Smooth muscle cell (in vitro differentiated cells): Measurements from ENCODE around the gene PRSS48. TPM values are rescaled to one million over a fixed set of nuclear protein-coding genes. Genes with fewer than 3 reads are reported as not detected.
"Not testable (repeated sequence)": the region's sequence is repeated elsewhere in the genome, so short reads cannot be mapped to it uniquely, and the experiment has no call there.

ENCODE experiments used
- DNase-seq: peaks from one replicate; lab custom pipeline; 2025; ENCODE audit not compliant: unreplicated experiment; lab: John Stamatoyannopoulos, UW
- H2AFZ ChIP-seq: fragments of 200-600 bp; sonication (generic); 2 replicates; pipeline ENCODE4 v1.6.0; 2016; ENCODE audit warnings: antibody characterized with exemption, low read depth, mild to moderate bottlenecking
- H3F3A ChIP-seq: fragments of 200-600 bp; sonication (generic); 2 replicates; pipeline ENCODE4 v1.6.0; 2017; ENCODE audit warnings: antibody characterized with exemption, low read depth
- H3K27ac ChIP-seq: fragments of 200-600 bp; sonication (generic); 2 replicates; pipeline ENCODE4 v1.5.1; 2016; ENCODE audit warnings: low read depth, mild to moderate bottlenecking
- H3K27me3 ChIP-seq: fragments of 200-600 bp; sonication (generic); 2 replicates; pipeline ENCODE4 v1.6.1; 2016; ENCODE audit warnings: low read depth, mild to moderate bottlenecking
- H3K36me3 ChIP-seq: fragments of 200-600 bp; sonication (generic); 2 replicates; pipeline ENCODE4 v1.5.1; 2016; ENCODE audit warnings: low read depth
- H3K4me1 ChIP-seq: fragments of 200-600 bp; sonication (generic); 2 replicates; pipeline ENCODE4 v1.5.1; 2016; ENCODE audit warnings: low read depth
- H3K4me2 ChIP-seq: fragments of 200-600 bp; sonication (generic); 2 replicates; pipeline ENCODE4 v1.6.0; 2016; ENCODE audit warnings: mild to moderate bottlenecking
- H3K4me3 ChIP-seq: fragments of 200-600 bp; sonication (generic); 2 replicates; pipeline ENCODE4 v1.5.1; 2016; ENCODE audit warnings: mild to moderate bottlenecking
- H3K79me2 ChIP-seq: fragments of 200-600 bp; sonication (generic); 2 replicates; pipeline ENCODE4 v1.6.0; 2016; ENCODE audit warnings: low read depth, mild to moderate bottlenecking
- H3K9ac ChIP-seq: fragments of 200-600 bp; sonication (generic); 2 replicates; pipeline ENCODE4 v1.6.0; 2016; ENCODE audit warnings: low read depth
- H3K9me3 ChIP-seq: fragments of 200-600 bp; sonication (generic); replicated peaks from 2 replicates; pipeline ENCODE4 v1.5.1; 2016; ENCODE audit warnings: low read depth
- H4K20me1 ChIP-seq: fragments of 200-600 bp; sonication (generic); 2 replicates; pipeline ENCODE4 v1.6.0; 2016; ENCODE audit warnings: low read depth
- WGBS: methylation state at CpG from one replicate; pipeline ENCODE4 v1.1.7; 2016; ENCODE audit warnings: low lambda C conversion rate; 5-methylcytosine and 5-hydroxymethylcytosine counted together
- polyA plus RNA-seq: library from polyadenylated mRNA; unstranded; fragments of >200 nt; fragmentation: Nextera tagmentation; extraction: Ambion mirVana; gene quantifications from 2 replicates; pipeline ENCODE4 v1.2.1, GENCODE V29; 2016
- total RNA-seq: library from RNA; depleted of rRNA; stranded (reverse); fragments of >200 nt; gene quantifications from 2 replicates; pipeline ENCODE4 v1.2.3, GENCODE V29; 2014
- TF ChIP-seq, protein P1 (sequence below): fragments of 200-600 bp; sonication (generic); IDR thresholded peaks from 2 replicates; pipeline ENCODE4 v1.5.1; 2017; ENCODE audit warnings: borderline replicate concordance, mild to moderate bottlenecking, antibody characterized with exemption; ENCODE audit not compliant: insufficient read depth, poor library complexity, severe bottlenecking

PRSS48 gene
- total and polyA plus RNA-seq, 2 experiments from 2014 or later: not detected

DNA sequence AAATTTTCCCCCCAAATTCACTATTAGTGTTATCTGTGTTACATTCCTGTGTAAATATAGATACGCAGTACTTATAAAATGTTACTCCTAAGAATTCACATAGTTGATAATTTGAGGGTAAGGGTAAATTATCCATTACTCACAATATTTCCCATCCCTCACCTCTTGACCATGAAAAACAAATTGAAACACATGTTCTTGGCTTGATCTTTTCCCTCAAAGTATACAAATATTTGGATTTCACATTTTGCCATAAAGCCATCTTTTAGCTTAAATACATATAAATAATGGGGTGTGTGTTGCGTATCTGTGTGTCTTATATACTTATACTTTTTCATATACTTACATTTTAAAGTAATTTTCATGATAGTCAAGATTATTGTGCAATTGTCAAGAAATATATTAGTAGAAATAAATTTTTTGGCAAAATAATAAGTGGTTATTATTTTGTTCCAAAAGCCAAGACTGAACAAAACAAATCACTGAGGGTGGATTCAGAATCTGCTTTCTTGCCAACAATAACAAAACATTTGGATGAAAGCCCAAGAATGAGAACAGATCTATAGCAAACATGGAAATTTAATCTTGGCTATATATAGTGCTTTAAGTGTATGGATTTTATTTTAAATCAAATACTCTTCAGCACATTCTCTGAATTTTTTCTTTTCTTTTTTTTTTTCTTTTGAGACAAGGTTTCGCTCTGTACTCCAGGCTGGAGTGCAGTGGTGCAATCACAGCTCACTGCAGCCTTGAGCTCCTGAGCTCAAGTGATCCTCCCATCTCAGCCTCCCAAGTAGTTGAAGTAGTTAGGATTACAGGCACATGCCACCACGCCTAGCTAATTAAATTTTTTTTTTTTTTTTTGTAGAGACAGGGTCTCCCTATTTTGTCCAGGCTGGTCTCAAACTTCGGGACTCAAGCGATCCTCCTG is 48.5 kb upstream of the PRSS48 start:
- no peak overlapping the region for H3K4me3 ChIP-seq
- peaks cover 6% of the 10 kb centered on the region for H3K79me2 ChIP-seq
- TF ChIP-seq, protein P1, sequence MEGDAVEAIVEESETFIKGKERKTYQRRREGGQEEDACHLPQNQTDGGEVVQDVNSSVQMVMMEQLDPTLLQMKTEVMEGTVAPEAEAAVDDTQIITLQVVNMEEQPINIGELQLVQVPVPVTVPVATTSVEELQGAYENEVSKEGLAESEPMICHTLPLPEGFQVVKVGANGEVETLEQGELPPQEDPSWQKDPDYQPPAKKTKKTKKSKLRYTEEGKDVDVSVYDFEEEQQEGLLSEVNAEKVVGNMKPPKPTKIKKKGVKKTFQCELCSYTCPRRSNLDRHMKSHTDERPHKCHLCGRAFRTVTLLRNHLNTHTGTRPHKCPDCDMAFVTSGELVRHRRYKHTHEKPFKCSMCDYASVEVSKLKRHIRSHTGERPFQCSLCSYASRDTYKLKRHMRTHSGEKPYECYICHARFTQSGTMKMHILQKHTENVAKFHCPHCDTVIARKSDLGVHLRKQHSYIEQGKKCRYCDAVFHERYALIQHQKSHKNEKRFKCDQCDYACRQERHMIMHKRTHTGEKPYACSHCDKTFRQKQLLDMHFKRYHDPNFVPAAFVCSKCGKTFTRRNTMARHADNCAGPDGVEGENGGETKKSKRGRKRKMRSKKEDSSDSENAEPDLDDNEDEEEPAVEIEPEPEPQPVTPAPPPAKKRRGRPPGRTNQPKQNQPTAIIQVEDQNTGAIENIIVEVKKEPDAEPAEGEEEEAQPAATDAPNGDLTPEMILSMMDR: no peak
- DNase-seq: no peak
- peaks cover 26% of the 10 kb centered on the region for H3K4me1 ChIP-seq
- H4K20me1 ChIP-seq: no peaks in the 10 kb centered on the region
- WGBS: 83% methylated on average over 6 of the region's 6 CpGs
- peak overlapping the region; percentile 96 for H3K27ac ChIP-seq
- peak overlapping the region; percentile 80 for H2AFZ ChIP-seq
- peak overlapping the region; percentile 69 for H3K9ac ChIP-seq
- H3K27me3 ChIP-seq: no peaks in the 10 kb centered on the region
- H3K36me3 ChIP-seq: no peaks in the 10 kb centered on the region
- peaks cover 14% of the 10 kb centered on the region for H3F3A ChIP-seq
- no peaks in the 10 kb centered on the region for H3K9me3 ChIP-seq
- peak overlapping the region; percentile 86 for H3K4me2 ChIP-seq

DNA sequence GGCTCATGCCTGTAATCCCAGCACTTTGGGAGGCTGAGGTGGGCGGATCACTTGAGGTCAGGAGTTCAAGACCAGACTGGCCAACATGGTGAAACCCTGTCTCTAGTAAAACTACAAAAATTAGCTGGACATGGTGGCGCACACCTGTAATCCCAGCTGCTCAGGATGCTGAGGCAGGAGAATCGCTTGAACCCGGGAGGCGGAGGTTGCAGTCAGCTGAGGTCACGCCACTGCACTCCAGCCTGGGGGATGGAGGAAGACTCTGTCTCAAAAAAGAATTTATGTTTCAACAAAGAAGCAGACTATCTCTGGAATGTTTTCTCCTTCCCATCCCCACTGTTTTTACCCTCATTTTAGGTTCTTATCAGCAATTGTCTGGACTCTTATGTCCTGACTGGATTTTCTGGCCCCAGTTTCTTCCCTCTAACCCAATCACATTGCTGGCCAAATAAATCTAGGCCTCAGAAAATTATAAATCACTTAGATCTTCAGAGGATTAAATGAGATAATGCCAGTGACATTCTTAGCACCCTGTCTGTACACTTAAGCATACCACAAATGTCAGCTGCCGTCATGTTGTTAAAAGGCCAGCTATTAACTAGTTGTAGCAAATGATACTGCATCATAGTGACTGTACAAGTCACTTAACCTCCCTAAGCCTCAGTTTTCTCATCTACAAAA is 44.9 kb upstream of the PRSS48 start:
- H3K79me2 ChIP-seq: peaks cover 6% of the 10 kb centered on the region
- H3K27me3 ChIP-seq: no peaks in the 10 kb centered on the region
- peaks cover 12% of the 10 kb centered on the region for H3K4me1 ChIP-seq
- H2AFZ ChIP-seq: no peak overlapping the region
- TF ChIP-seq, protein P1: no peak
- no peaks in the 10 kb centered on the region for H3K9me3 ChIP-seq
- no peak overlapping the region for H3K4me2 ChIP-seq
- no peak overlapping the region for H3K9ac ChIP-seq
- no peaks in the 10 kb centered on the region for H3K36me3 ChIP-seq
- no peak overlapping the region for H3K4me3 ChIP-seq
- no peak for DNase-seq
- H3K27ac ChIP-seq: no peak overlapping the region
- no peaks in the 10 kb centered on the region for H4K20me1 ChIP-seq
- H3F3A ChIP-seq: peaks cover 12% of the 10 kb centered on the region
- WGBS: 79% methylated on average over 7 of the region's 7 CpGs

DNA sequence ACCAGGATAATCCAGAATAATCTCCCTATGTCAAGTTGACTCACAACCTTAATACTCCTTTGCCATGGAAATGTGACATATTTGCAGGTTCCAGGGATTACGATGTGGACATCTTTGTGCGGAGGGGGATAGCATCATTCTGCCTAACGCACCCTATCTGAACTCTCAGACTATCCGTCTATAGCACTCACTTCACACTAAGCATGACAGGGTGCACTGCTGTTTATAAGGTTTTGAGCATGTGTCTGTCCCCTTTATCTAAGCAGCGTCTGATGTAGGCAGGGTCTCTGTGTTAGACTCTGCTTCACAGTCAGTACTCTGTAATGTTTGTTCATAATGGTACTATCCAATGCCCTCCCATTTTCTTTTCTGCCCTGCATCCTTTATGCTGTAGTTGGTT is 43.4 kb upstream of the PRSS48 start:
- no peak overlapping the region for H3K4me2 ChIP-seq

DNA sequence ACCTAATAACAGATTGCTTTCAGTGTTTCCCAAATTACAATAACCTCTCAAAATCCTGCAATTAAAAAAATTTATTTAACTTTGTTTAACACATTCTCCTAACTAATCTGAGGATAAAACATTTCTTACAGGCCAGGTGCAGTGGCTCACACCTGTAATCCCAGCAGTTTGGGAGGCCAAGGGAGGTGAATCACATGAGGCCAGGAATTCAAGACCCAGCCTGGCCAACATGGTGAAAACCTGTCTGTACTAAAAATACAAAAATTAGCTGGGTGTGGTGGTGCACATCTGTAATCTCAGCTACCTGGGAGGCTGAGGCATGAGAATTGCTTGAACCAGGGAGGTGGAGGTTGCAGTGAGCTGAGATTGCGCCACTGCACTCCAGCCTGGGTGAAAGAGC is 41.6 kb upstream of the PRSS48 start:
- not testable (repeated sequence) for H3K4me3 ChIP-seq, H3K9me3 ChIP-seq, H3K79me2 ChIP-seq, DNase-seq, H3K4me2 ChIP-seq, H3K36me3 ChIP-seq, H3K27ac ChIP-seq, H3K27me3 ChIP-seq, H2AFZ ChIP-seq, H4K20me1 ChIP-seq, H3K4me1 ChIP-seq, H3F3A ChIP-seq, H3K9ac ChIP-seq
- WGBS: 100% methylated on average over 1 of the region's 1 CpG

More for the DNA sequence above, 43.4 kb upstream of the PRSS48 start:
- no peak overlapping the region for H3K9ac ChIP-seq
- peaks cover 6% of the 10 kb centered on the region for H3K79me2 ChIP-seq
- peaks cover 4% of the 10 kb centered on the region for H3F3A ChIP-seq
- WGBS: 33% methylated on average over 5 of the region's 5 CpGs
- H3K9me3 ChIP-seq: no peaks in the 10 kb centered on the region
- no peak for DNase-seq
- TF ChIP-seq, protein P1: no peak
- no peak overlapping the region for H3K27ac ChIP-seq
- no peak overlapping the region for H2AFZ ChIP-seq
- H4K20me1 ChIP-seq: no peaks in the 10 kb centered on the region
- no peaks in the 10 kb centered on the region for H3K36me3 ChIP-seq
- no peak overlapping the region for H3K4me3 ChIP-seq
- no peaks in the 10 kb centered on the region for H3K27me3 ChIP-seq
- no peaks in the 10 kb centered on the region for H3K4me1 ChIP-seq
